IMR-90 (cell line): ENCODE measurements around the gene GABBR2. TPM values are rescaled to one million over a fixed set of nuclear protein-coding genes. Genes with fewer than 3 reads are reported as not detected.

Experiments
- ATAC-seq: fragments of 200-7000 bp; cut with Tn5 transposase; 2 replicates; pipeline ENCODE4 v1.9.1; 2020; ENCODE audit warnings: low read depth, mild to moderate bottlenecking, moderate library complexity
- BruUV-seq: library from RNA; stranded (reverse); fragments of 400-500 nt; replicated peaks from 2 replicates; lab custom pipeline; 2021; lab: Mats Ljungman, UMichigan
- CTCF ChIA-PET: fragments of 300-600 bp; formaldehyde crosslinking; extraction: SDS; loops from one replicate; lab custom pipeline; 2021; ENCODE audit warnings: antibody characterized with exemption; lab: Yijun Ruan, JAX
- POLR2A ChIA-PET: fragments of 300-600 bp; sonication (Branson Sonifier 250); formaldehyde crosslinking; loops from one replicate; lab custom pipeline; 2022; ENCODE audit warnings: antibody characterized with exemption; ENCODE audit not compliant: unreplicated experiment; lab: Charles Lee
- DNase-seq: peaks from one replicate; pipeline ENCODE4 v3.0.0; 2013
- H2AFZ ChIP-seq: replicated peaks from 2 replicates; pipeline ENCODE3; 2013; ENCODE audit warnings: low read length, mild to moderate bottlenecking; ENCODE audit not compliant: poor library complexity
- H2AK5ac ChIP-seq: 2 replicates; pipeline ENCODE4 v1.6.1; 2013; ENCODE audit warnings: low read depth, low read length, inconsistent platforms
- H2AK9ac ChIP-seq: replicated peaks from 2 replicates; pipeline ENCODE3; 2013; ENCODE audit warnings: mild to moderate bottlenecking, low read depth, low read length, moderate library complexity; ENCODE audit not compliant: poor library complexity
- H2BK120ac ChIP-seq: 2 replicates; pipeline ENCODE4 v1.6.1; 2013; ENCODE audit warnings: low read depth, low read length, inconsistent platforms
- H2BK15ac ChIP-seq: 3 replicates; pipeline ENCODE4 v1.6.1; 2013; ENCODE audit warnings: low read depth, low read length, inconsistent platforms
- H2BK20ac ChIP-seq: 2 replicates; pipeline ENCODE4 v1.6.1; 2013; ENCODE audit warnings: low read depth, mild to moderate bottlenecking, inconsistent platforms, low read length, moderate library complexity
- H2BK5ac ChIP-seq: 2 replicates; pipeline ENCODE4 v1.6.1; 2013; ENCODE audit warnings: mild to moderate bottlenecking, low read depth, low read length, inconsistent platforms; ENCODE audit not compliant: poor library complexity, severe bottlenecking
- H3K14ac ChIP-seq: replicated peaks from 2 replicates; pipeline ENCODE4 v1.6.1; 2013; ENCODE audit warnings: low read depth, low read length, inconsistent platforms
- H3K18ac ChIP-seq: 2 replicates; pipeline ENCODE4 v1.6.1; 2013; ENCODE audit warnings: low read depth, low read length, control low read depth
- H3K23ac ChIP-seq: 2 replicates; pipeline ENCODE4 v1.6.1; 2013; ENCODE audit warnings: low read depth, low read length, inconsistent platforms
- H3K27ac ChIP-seq: 2 replicates; pipeline ENCODE4 v1.5.1; 2013; ENCODE audit warnings: mild to moderate bottlenecking, control low read depth, low read length; ENCODE audit not compliant: insufficient read depth
- H3K27me3 ChIP-seq: 2 replicates; pipeline ENCODE4 v1.6.1; 2013; ENCODE audit warnings: low read length; ENCODE audit not compliant: control insufficient read depth, insufficient read depth
- H3K36me3 ChIP-seq: 2 replicates; pipeline ENCODE4 v1.6.1; 2013; ENCODE audit warnings: low read length, mixed read lengths; ENCODE audit not compliant: control insufficient read depth, insufficient read depth
- H3K4ac ChIP-seq: 2 replicates; pipeline ENCODE4 v1.6.1; 2013; ENCODE audit warnings: low read depth, low read length, inconsistent platforms
- H3K4me1 ChIP-seq: 2 replicates; pipeline ENCODE4 v1.6.1; 2013; ENCODE audit warnings: low read length, mixed read lengths; ENCODE audit not compliant: control insufficient read depth, insufficient read depth
- H3K4me2 ChIP-seq: 2 replicates; pipeline ENCODE4 v1.6.1; 2013; ENCODE audit warnings: low read depth, mild to moderate bottlenecking, control low read depth, low read length, moderate library complexity
- H3K4me3 ChIP-seq: 2 replicates; pipeline ENCODE4 v1.5.1; 2013; ENCODE audit warnings: low read depth, mild to moderate bottlenecking, control low read depth, low read length, moderate library complexity; ENCODE audit not compliant: insufficient read depth
- H3K56ac ChIP-seq: 2 replicates; pipeline ENCODE4 v1.6.1; 2013; ENCODE audit warnings: low read length, inconsistent platforms; ENCODE audit not compliant: insufficient read depth; ENCODE audit errors: extremely low read depth
- H3K79me1 ChIP-seq, 2 experiments: 2 replicates each; pipeline ENCODE4 v1.6.1; 2013; ENCODE audit warnings: low read length in 2 of 2, inconsistent platforms in 1 of 2, low read depth in 1 of 2
- H3K9ac ChIP-seq: 2 replicates; pipeline ENCODE4 v1.6.1; 2013; ENCODE audit warnings: low read depth, low read length, control low read depth
- H3K9me1 ChIP-seq: 2 replicates; pipeline ENCODE4 v1.6.1; 2013; ENCODE audit warnings: low read length, inconsistent platforms; ENCODE audit not compliant: insufficient read depth
- H3K9me3 ChIP-seq: 2 replicates; pipeline ENCODE4 v1.6.1; 2013; ENCODE audit warnings: low read length; ENCODE audit not compliant: control insufficient read depth, insufficient read depth
- H4K20me1 ChIP-seq: 2 replicates; pipeline ENCODE4 v1.6.1; 2013; ENCODE audit warnings: low read length, inconsistent platforms; ENCODE audit not compliant: insufficient read depth
- H4K5ac ChIP-seq: 2 replicates; pipeline ENCODE4 v1.6.1; 2013; ENCODE audit warnings: mild to moderate bottlenecking, low read depth, low read length, control low read depth
- H4K8ac ChIP-seq, 2 experiments: 2 replicates each; pipeline ENCODE4 v1.6.1; 2013; ENCODE audit warnings: low read depth in 2 of 2, low read length in 2 of 2, control low read depth in 1 of 2, inconsistent platforms in 1 of 2
- H4K91ac ChIP-seq: 2 replicates; pipeline ENCODE4 v1.6.1; 2013; ENCODE audit warnings: low read depth, low read length, inconsistent platforms; ENCODE audit not compliant: insufficient read depth
- BHLHE40 ChIP-seq: fragments of 150-350 bp; IDR thresholded peaks from 2 replicates; pipeline ENCODE4 v1.6.1; 2016; ENCODE audit warnings: mild to moderate bottlenecking, low read depth, low read length
- CEBPB ChIP-seq: IDR thresholded peaks from 2 replicates; pipeline ENCODE4 v1.6.1; 2012; ENCODE audit warnings: low read depth, low read length, improper control_type of control experiment
- CHD1 ChIP-seq: IDR thresholded peaks from 2 replicates; pipeline ENCODE4 v1.6.1; 2012; ENCODE audit warnings: low read depth, low read length, improper control_type of control experiment
- CTCF ChIP-seq: conservative IDR thresholded peaks from 2 replicates; pipeline ENCODE4 v1.5.1; 2012; ENCODE audit warnings: mild to moderate bottlenecking, low read depth, low read length, improper control_type of control experiment
- ELK1 ChIP-seq: fragments of 150-350 bp; IDR thresholded peaks from 2 replicates; pipeline ENCODE4 v1.6.1; 2016; ENCODE audit warnings: low read depth, mild to moderate bottlenecking, low read length, moderate library complexity, borderline replicate concordance
- FOS ChIP-seq: fragments of 150-350 bp; IDR thresholded peaks from 2 replicates; pipeline ENCODE4 v1.6.1; 2016; ENCODE audit warnings: low read depth, low read length
- MAFK ChIP-seq: IDR thresholded peaks from 2 replicates; pipeline ENCODE4 v1.6.1; 2012; ENCODE audit warnings: low read depth, low read length, improper control_type of control experiment
- MAZ ChIP-seq: IDR thresholded peaks from 2 replicates; pipeline ENCODE4 v1.6.1; 2012; ENCODE audit warnings: low read depth, mild to moderate bottlenecking, low read length, improper control_type of control experiment, moderate library complexity, borderline replicate concordance
- MXI1 ChIP-seq: IDR thresholded peaks from 2 replicates; pipeline ENCODE4 v1.6.1; 2012; ENCODE audit warnings: low read depth, mild to moderate bottlenecking, low read length, moderate library complexity, borderline replicate concordance
- NFE2L2 ChIP-seq: fragments of 150-350 bp; IDR thresholded peaks from 2 replicates; pipeline ENCODE4 v1.6.1; 2016; ENCODE audit warnings: low read depth, mild to moderate bottlenecking, low read length
- POLR2A ChIP-seq: IDR thresholded peaks from 2 replicates; pipeline ENCODE4 v1.6.1; 2012; ENCODE audit warnings: mild to moderate bottlenecking, low read depth, low read length
- RAD21 ChIP-seq: IDR thresholded peaks from 2 replicates; pipeline ENCODE4 v1.6.1; 2012; ENCODE audit warnings: low read length, improper control_type of control experiment
- RCOR1 ChIP-seq: IDR thresholded peaks from 2 replicates; pipeline ENCODE4 v1.6.1; 2012; ENCODE audit warnings: mild to moderate bottlenecking, low read length, improper control_type of control experiment; ENCODE audit not compliant: insufficient replicate concordance
- RFX5 ChIP-seq: IDR thresholded peaks from 2 replicates; pipeline ENCODE4 v1.8.0; 2012; ENCODE audit warnings: low read depth, mild to moderate bottlenecking, low read length, moderate library complexity
- SMC3 ChIP-seq: fragments of 150-350 bp; IDR thresholded peaks from 2 replicates; pipeline ENCODE4 v1.6.1; 2016; ENCODE audit warnings: low read depth, mild to moderate bottlenecking, antibody characterized with exemption, low read length, moderate library complexity
- USF2 ChIP-seq: fragments of 150-350 bp; IDR thresholded peaks from 2 replicates; pipeline ENCODE4 v1.6.1; 2017; ENCODE audit warnings: mild to moderate bottlenecking, antibody characterized with exemption, low read length, low read depth
- WGBS, 2 experiments: methylation state at CpG; one replicate each; pipeline versions ENCODE4 v1.1.5 to v1.1.7; 2013; ENCODE audit warnings: missing lambda C conversion rate in 2 of 2; ENCODE audit not compliant: insufficient read length in 1 of 2; ENCODE audit errors: extremely low coverage in 2 of 2; 5-methylcytosine and 5-hydroxymethylcytosine counted together
- dilution Hi-C: fragments of 300-500 bp; cut with HindIII; formaldehyde crosslinking; loops from one replicate; pipeline ENCODE4 v1.14.3; 2018; ENCODE audit warnings: low sequenced_read_pairs; ENCODE audit not compliant: unreplicated experiment
- in situ Hi-C: fragments of 300-500 bp; cut with MboI; formaldehyde crosslinking; loops from 3 replicates; pipeline ENCODE4 v1.14.3; 2019; ENCODE audit warnings: low sequenced_read_pairs, inconsistent platforms, mixed read lengths
- intact Hi-C: fragments of 100-400 bp; cut with micrococcal nuclease; formaldehyde crosslinking; loops from 2 replicates; pipeline ENCODE4 v1.10.0; 2022
- polyA plus RNA-seq, 3 experiments: library from polyadenylated mRNA; depleted of rRNA; stranded (reverse); fragments of >200 nt; gene quantifications; 2 replicates each; pipeline ENCODE4 v1.2.3, GENCODE V29; 2012; ENCODE audit warnings: low replicate concordance in 1 of 3
- total RNA-seq: library from RNA; depleted of rRNA; stranded (reverse); fragments of >200 nt; gene quantifications from 2 replicates; pipeline ENCODE4 v1.2.3, GENCODE V29; 2012

GABBR2 gene
- total and polyA plus RNA-seq, 2 of the 4 experiments (the other 2 are of a cell fraction): 14.2 to 20.3 TPM

GRCh38 chr9:98342820-98343210, 365.9 kb downstream of the GABBR2 start:
- H3K27me3 ChIP-seq: no peaks in the 10 kb centered on the region
- in situ Hi-C loops (no loop called here), intact Hi-C loops (no loop called here), dilution Hi-C loops (no loop called here)
- H4K91ac ChIP-seq: no peak overlapping the region
- no peak overlapping the region for H3K18ac ChIP-seq
- H3K4me2 ChIP-seq: no peak overlapping the region
- ChIA-PET CTCF (no interaction called here), POLR2A (no interaction called here)
- H3K4me3 ChIP-seq: no peak overlapping the region
- H2BK5ac ChIP-seq: no peak overlapping the region
- no peak overlapping the region for H3K23ac ChIP-seq
- H3K27ac ChIP-seq: no peak overlapping the region
- no peak for DNase-seq
- no peak overlapping the region for H3K56ac ChIP-seq
- H2BK20ac ChIP-seq: no peak overlapping the region
- H3K9me3 ChIP-seq: no peaks in the 10 kb centered on the region
- H4K5ac ChIP-seq: no peak overlapping the region
- no peak overlapping the region for H2BK15ac ChIP-seq
- whole genome bisulfite sequencing, 2 experiments: no CpG with 5 or more reads among the region's 2 CpGs
- TF ChIP-seq FOS: no peak
- TF ChIP-seq CHD1: no peak
- TF ChIP-seq MAFK: no peak
- TF ChIP-seq MXI1: no peak
- no peak for TF ChIP-seq NFE2L2
- no peak for TF ChIP-seq POLR2A
- TF ChIP-seq CTCF: no peak
- TF ChIP-seq RFX5: no peak
- no peak for TF ChIP-seq USF2
- TF ChIP-seq BHLHE40: no peak
- TF ChIP-seq CEBPB: no peak
- no peak for TF ChIP-seq SMC3
- no peak for TF ChIP-seq RCOR1
- TF ChIP-seq RAD21: no peak
- no peak for TF ChIP-seq MAZ
- no peak for TF ChIP-seq ELK1
- H3K9ac ChIP-seq: no peak overlapping the region
- no peak overlapping the region for H3K4ac ChIP-seq
- BruUV-seq: no TSS peak
- no peaks in the 10 kb centered on the region; a peak in 1 of 4 replicates for H3K79me1 ChIP-seq
- H2BK120ac ChIP-seq: no peak overlapping the region
- H2AFZ ChIP-seq: no peak overlapping the region
- no peaks in the 10 kb centered on the region; the same call in 1 of the 2 replicates for H3K36me3 ChIP-seq
- H2AK9ac ChIP-seq: no peak overlapping the region
- peaks cover 3% of the 10 kb centered on the region; the same call in 1 of the 2 replicates for H3K9me1 ChIP-seq
- no peak overlapping the region for H3K14ac ChIP-seq
- ATAC-seq: no peak
- peaks cover 2% of the 10 kb centered on the region; the same call in 1 of the 2 replicates for H3K4me1 ChIP-seq
- H4K8ac ChIP-seq: no peak overlapping the region
- no peaks in the 10 kb centered on the region for H4K20me1 ChIP-seq
- H2AK5ac ChIP-seq: no peak overlapping the region
